HCT116 (cell line): Measurements from ENCODE around the gene LMX1A. TPM values are rescaled to one million over a fixed set of nuclear protein-coding genes. Genes with fewer than 3 reads are reported as not detected.

Source experiments
- ATAC-seq: fragments of 200-7000 bp; cut with Tn5 transposase; 2 replicates; pipeline ENCODE4 v1.9.1; 2020; ENCODE audit warnings: mild to moderate bottlenecking, moderate library complexity
- BruUV-seq: library from RNA; stranded (reverse); fragments of 400-500 nt; replicated peaks from 2 replicates; lab custom pipeline; 2021; lab: Mats Ljungman, UMichigan
- CTCF ChIA-PET: fragments of 300-600 bp; sonication (Branson Sonifier 250); formaldehyde crosslinking; loops from one replicate; lab custom pipeline; 2021; ENCODE audit warnings: antibody characterized with exemption; lab: Charles Lee
- POLR2A ChIA-PET: fragments of 300-600, 350-600 bp; sonication (Branson Sonifier 250); formaldehyde crosslinking; loops from one replicate; lab custom pipeline; 2021; ENCODE audit warnings: antibody characterized with exemption; lab: Charles Lee
- RAD21 ChIA-PET, 2 experiments: fragments of 300-600 bp; sonication (Branson Sonifier 250); formaldehyde crosslinking; loops; one replicate each; lab custom pipeline; 2023; ENCODE audit warnings: low total read pairs in 2 of 2; ENCODE audit not compliant: uncharacterized antibody in 2 of 2, unreplicated experiment in 2 of 2, low non-redundant PET in 1 of 2; lab: Charles Lee
- DNase-seq: peaks from one replicate; pipeline ENCODE4 v3.0.0-alpha.2; 2010; ENCODE audit warnings: low read depth, low spot score
- H2AFZ ChIP-seq: fragments of 200-600 bp; shearing (Covaris generic), sonication (generic); 2 replicates; pipeline ENCODE4 v1.6.1; 2017; ENCODE audit warnings: low read depth, mixed run types, mixed read lengths, antibody characterized with exemption, low read length; ENCODE audit not compliant: poor library complexity, severe bottlenecking
- H3K27ac ChIP-seq: 2 replicates; pipeline ENCODE4 v1.5.1; 2012; ENCODE audit warnings: low read depth, low read length
- H3K27me3 ChIP-seq: fragments of 200-600 bp; sonication (generic); 2 replicates; pipeline ENCODE4 v1.6.1; 2016; ENCODE audit warnings: mixed run types, low read length, mixed read lengths; ENCODE audit not compliant: insufficient read depth
- H3K36me3 ChIP-seq, 2 experiments: fragments of 200-500 bp in 1 of 2; fragments of 200-600 bp in 1 of 2; sonication (Bioruptor generic) in 1 of 2; sonication (generic) in 1 of 2; 2 replicates each; pipeline versions ENCODE4 v1.5.1 to v1.6.1; 2014 to 2016; ENCODE audit warnings: low read length in 2 of 2, inconsistent platforms in 1 of 2, mixed read lengths in 1 of 2, mixed run types in 1 of 2; ENCODE audit not compliant: insufficient read depth in 2 of 2, control insufficient read depth in 1 of 2
- H3K4me1 ChIP-seq, 2 experiments: fragments of 200-600 bp in 1 of 2; sonication (generic) in 1 of 2; 2 replicates each; pipeline versions ENCODE4 v1.5.1 to v1.6.1; 2012 to 2017; ENCODE audit warnings: low read length in 2 of 2, inconsistent platforms in 1 of 2, mild to moderate bottlenecking in 1 of 2, mixed read lengths in 1 of 2, mixed run types in 1 of 2, moderate library complexity in 1 of 2; ENCODE audit not compliant: insufficient read depth in 2 of 2, control insufficient read depth in 1 of 2
- H3K4me2 ChIP-seq: fragments of 200-600 bp; sonication (generic); 2 replicates; pipeline ENCODE4 v1.6.1; 2017; ENCODE audit warnings: mixed run types, low read length, mixed read lengths
- H3K4me3 ChIP-seq, 2 experiments: fragments of 200-600 bp in 1 of 2; sonication (generic) in 1 of 2; replicated peaks in 1 of 2; 2 replicates each; pipeline ENCODE4 v1.5.1; 2011 to 2016; ENCODE audit warnings: low read length in 2 of 2, control low read depth in 1 of 2, low read depth in 1 of 2, mild to moderate bottlenecking in 1 of 2, mixed read lengths in 1 of 2, mixed run types in 1 of 2
- H3K79me2 ChIP-seq: fragments of 200-600 bp; sonication (generic); 2 replicates; pipeline ENCODE4 v1.6.1; 2017; ENCODE audit warnings: mild to moderate bottlenecking, mixed run types, low read length, moderate library complexity, mixed read lengths; ENCODE audit not compliant: insufficient read depth
- H3K9ac ChIP-seq: fragments of 200-600 bp; sonication (generic); 2 replicates; pipeline ENCODE4 v1.6.1; 2016; ENCODE audit warnings: low read length, mixed read lengths
- H3K9me2 ChIP-seq: fragments of 200-600 bp; sonication (generic), shearing (Covaris generic); 2 replicates; pipeline ENCODE4 v1.6.1; 2017; ENCODE audit warnings: mixed run types, mild to moderate bottlenecking, moderate library complexity; ENCODE audit not compliant: insufficient read depth
- H3K9me3 ChIP-seq, 2 experiments: fragments of 200-500 bp in 1 of 2; fragments of 200-600 bp in 1 of 2; sonication (Bioruptor generic) in 1 of 2; sonication (generic) in 1 of 2; 2 replicates each; pipeline ENCODE4 v1.6.1; 2014 to 2017; ENCODE audit warnings: low read length in 2 of 2, mixed read lengths in 2 of 2, inconsistent platforms in 1 of 2, low read depth in 1 of 2, mild to moderate bottlenecking in 1 of 2, mixed run types in 1 of 2, moderate library complexity in 1 of 2; ENCODE audit not compliant: control insufficient read depth in 1 of 2, insufficient read depth in 1 of 2
- H4K20me1 ChIP-seq: fragments of 200-600 bp; sonication (generic), shearing (Covaris generic); 2 replicates; pipeline ENCODE4 v1.6.1; 2017; ENCODE audit warnings: mixed run types, mild to moderate bottlenecking, moderate library complexity; ENCODE audit not compliant: insufficient read depth
- CBX3 ChIP-seq: IDR thresholded peaks from 2 replicates; pipeline ENCODE4 v1.6.1; 2012; ENCODE audit warnings: low read depth
- CEBPB ChIP-seq: IDR thresholded peaks from 2 replicates; pipeline ENCODE4 v1.6.1; 2012; ENCODE audit warnings: low read depth
- CTCF ChIP-seq, 3 experiments: fragments of 200-600 bp in 1 of 3; sonication (generic) in 1 of 3; IDR thresholded peaks in 2 of 3; conservative IDR thresholded peaks in 1 of 3; 2 replicates each; pipeline ENCODE4 v1.5.1; 2012 to 2017; ENCODE audit warnings: low read depth in 2 of 3, low read length in 2 of 3, antibody characterized with exemption in 1 of 3, borderline replicate concordance in 1 of 3, control low read depth in 1 of 3, mild to moderate bottlenecking in 1 of 3, mixed read lengths in 1 of 3, mixed run types in 1 of 3, moderate library complexity in 1 of 3; ENCODE audit not compliant: insufficient read depth in 1 of 3
- EZH2 ChIP-seq: fragments of 200-600 bp; sonication (generic); IDR thresholded peaks from 2 replicates; pipeline ENCODE4 v1.6.1; 2017; ENCODE audit warnings: antibody characterized with exemption, mixed run types
- EZH2phosphoT487 ChIP-seq: fragments of 200-600 bp; IDR thresholded peaks from 2 replicates; pipeline ENCODE4 v1.6.1; 2018; ENCODE audit warnings: antibody characterized with exemption, borderline replicate concordance
- FOSL1 ChIP-seq: IDR thresholded peaks from 2 replicates; pipeline ENCODE4 v1.6.1; 2012; ENCODE audit warnings: low read depth
- JUND ChIP-seq: IDR thresholded peaks from 2 replicates; pipeline ENCODE4 v1.6.1; 2012
- MAX ChIP-seq: IDR thresholded peaks from 2 replicates; pipeline ENCODE4 v1.6.1; 2012
- POLR2A ChIP-seq: IDR thresholded peaks from 2 replicates; pipeline ENCODE4 v1.7.0; 2011; ENCODE audit warnings: borderline replicate concordance; ENCODE audit not compliant: insufficient read depth, insufficient read length; ENCODE audit errors: extremely low read depth
- SP1 ChIP-seq: IDR thresholded peaks from 2 replicates; pipeline ENCODE4 v1.6.1; 2012; ENCODE audit warnings: low read depth
- SRF ChIP-seq: IDR thresholded peaks from 2 replicates; pipeline ENCODE4 v1.6.1; 2012; ENCODE audit warnings: low read depth
- TCF7L2 ChIP-seq: IDR thresholded peaks from 2 replicates; pipeline ENCODE4 v1.7.0; 2011; ENCODE audit warnings: borderline replicate concordance, inconsistent platforms; ENCODE audit not compliant: insufficient read depth, insufficient read length; ENCODE audit errors: extremely low read depth
- YY1 ChIP-seq: IDR thresholded peaks from 2 replicates; pipeline ENCODE4 v1.6.1; 2011; ENCODE audit warnings: low read length, low read depth, moderate library complexity, mild to moderate bottlenecking; ENCODE audit not compliant: insufficient replicate concordance; ENCODE audit errors: extremely low read depth
- intact Hi-C: fragments of 100-400 bp; cut with micrococcal nuclease; formaldehyde crosslinking; loops from 2 replicates; pipeline ENCODE4 v1.10.0; 2022
- total RNA-seq: library from RNA; stranded (reverse); gene quantifications from one replicate; pipeline ENCODE4 v1.2.1, GENCODE V29; 2021; ENCODE audit not compliant: unreplicated experiment
- TF ChIP-seq, protein P1 (sequence below): IDR thresholded peaks from 2 replicates; pipeline ENCODE4 v1.6.1; 2012; ENCODE audit warnings: low read depth
- TF ChIP-seq, protein P2 (sequence below): IDR thresholded peaks from 2 replicates; pipeline ENCODE4 v1.6.1; 2012

Gene LMX1A
- total RNA-seq, 1 experiment from 2014 or later = not detected

- Histone ChIP-seq H3K9me2 (no peaks in the 10 kb centered on the region), H3K27me3 (peaks cover 49% of the 10 kb centered on the region), H2AFZ (no peak overlapping the region), H4K20me1 (no peaks in the 10 kb centered on the region), H3K36me3 (no peaks in the 10 kb centered on the region), H3K4me2 (no peak overlapping the region), H3K79me2 (no peaks in the 10 kb centered on the region), H3K9ac (no peak overlapping the region), H3K9me3 (no peaks in the 10 kb centered on the region), H3K4me3 (no peak overlapping the region), H3K27ac (no peak overlapping the region), H3K4me1 (no peaks in the 10 kb centered on the region)
- ChIA-PET POLR2A (no interaction called here), CTCF (no interaction called here), RAD21 (no interaction called here)
- BruUV-seq = no TSS peak
- TF ChIP-seq FOSL1 (no peak), EZH2 (no peak), SP1 (no peak), POLR2A (no peak), JUND (no peak), TCF7L2 (no peak), EZH2phosphoT487 (no peak), SRF (no peak), CEBPB (no peak), YY1 (no peak), CTCF (IDR thresholded peaks at IDR 0.05 in 2 of 3, conservative IDR thresholded peaks at IDR 0.05 in 1 of 3; ENCODE audit: borderline replicate concordance in 1 of 3, insufficient read depth in 1 of 3, low read depth in 2 of 3, low read length in 2 of 3) (no peak), MAX (no peak), CBX3 (no peak)
- TF ChIP-seq, protein P1, sequence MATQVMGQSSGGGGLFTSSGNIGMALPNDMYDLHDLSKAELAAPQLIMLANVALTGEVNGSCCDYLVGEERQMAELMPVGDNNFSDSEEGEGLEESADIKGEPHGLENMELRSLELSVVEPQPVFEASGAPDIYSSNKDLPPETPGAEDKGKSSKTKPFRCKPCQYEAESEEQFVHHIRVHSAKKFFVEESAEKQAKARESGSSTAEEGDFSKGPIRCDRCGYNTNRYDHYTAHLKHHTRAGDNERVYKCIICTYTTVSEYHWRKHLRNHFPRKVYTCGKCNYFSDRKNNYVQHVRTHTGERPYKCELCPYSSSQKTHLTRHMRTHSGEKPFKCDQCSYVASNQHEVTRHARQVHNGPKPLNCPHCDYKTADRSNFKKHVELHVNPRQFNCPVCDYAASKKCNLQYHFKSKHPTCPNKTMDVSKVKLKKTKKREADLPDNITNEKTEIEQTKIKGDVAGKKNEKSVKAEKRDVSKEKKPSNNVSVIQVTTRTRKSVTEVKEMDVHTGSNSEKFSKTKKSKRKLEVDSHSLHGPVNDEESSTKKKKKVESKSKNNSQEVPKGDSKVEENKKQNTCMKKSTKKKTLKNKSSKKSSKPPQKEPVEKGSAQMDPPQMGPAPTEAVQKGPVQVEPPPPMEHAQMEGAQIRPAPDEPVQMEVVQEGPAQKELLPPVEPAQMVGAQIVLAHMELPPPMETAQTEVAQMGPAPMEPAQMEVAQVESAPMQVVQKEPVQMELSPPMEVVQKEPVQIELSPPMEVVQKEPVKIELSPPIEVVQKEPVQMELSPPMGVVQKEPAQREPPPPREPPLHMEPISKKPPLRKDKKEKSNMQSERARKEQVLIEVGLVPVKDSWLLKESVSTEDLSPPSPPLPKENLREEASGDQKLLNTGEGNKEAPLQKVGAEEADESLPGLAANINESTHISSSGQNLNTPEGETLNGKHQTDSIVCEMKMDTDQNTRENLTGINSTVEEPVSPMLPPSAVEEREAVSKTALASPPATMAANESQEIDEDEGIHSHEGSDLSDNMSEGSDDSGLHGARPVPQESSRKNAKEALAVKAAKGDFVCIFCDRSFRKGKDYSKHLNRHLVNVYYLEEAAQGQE = no peak
- TF ChIP-seq, protein P2, sequence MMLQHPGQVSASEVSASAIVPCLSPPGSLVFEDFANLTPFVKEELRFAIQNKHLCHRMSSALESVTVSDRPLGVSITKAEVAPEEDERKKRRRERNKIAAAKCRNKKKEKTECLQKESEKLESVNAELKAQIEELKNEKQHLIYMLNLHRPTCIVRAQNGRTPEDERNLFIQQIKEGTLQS = no peak
- intact Hi-C loops = no loop called here
- DNase-seq (no peak), ATAC-seq (no peak)
These were observed 140.3 kb downstream of the LMX1A start for GRCh38 chr1:165216254-165216653.
